B cell (primary cell): ENCODE measurements around the gene CCPG1.

Experiments
- CTCF ChIP-seq: fragments of 200-600 bp; IDR thresholded peaks from one replicate; pipeline ENCODE4 v1.8.0; 2022; ENCODE audit warnings: antibody characterized with exemption, mild to moderate bottlenecking
- EZH2 ChIP-seq: IDR thresholded peaks from 2 replicates; pipeline ENCODE4 v1.6.1; 2012; ENCODE audit warnings: borderline replicate concordance, low read depth, mild to moderate bottlenecking, moderate library complexity, low read length; ENCODE audit not compliant: insufficient read depth, poor library complexity, severe bottlenecking

GRCh38 chr15:55372701-55373440, 35.3 kb downstream of the CCPG1 start:
- TF ChIP-seq CTCF (no peak), EZH2 (no peak)
